Neural cell (in vitro differentiated cells): ENCODE results near the gene DDX27. TPM values are rescaled to one million over a fixed set of nuclear protein-coding genes. Genes with fewer than 3 reads are reported as not detected.

Source experiments
- H2AFZ ChIP-seq: fragments of 200-600, 300-800 bp; sonication (generic), shearing (Covaris generic); 2 replicates; pipeline ENCODE4 v1.6.0; 2014; ENCODE audit warnings: low read depth, mild to moderate bottlenecking, antibody characterized with exemption, low read length, moderate library complexity
- H3F3A ChIP-seq: fragments of 200-600 bp; shearing (Covaris generic); 2 replicates; pipeline ENCODE4 v1.6.1; 2016; ENCODE audit warnings: mild to moderate bottlenecking, moderate library complexity, mixed read lengths, antibody characterized with exemption, low read length; ENCODE audit not compliant: insufficient read depth, poor library complexity, severe bottlenecking
- H3K27ac ChIP-seq: fragments of 200-600, 300-800 bp; sonication (generic), shearing (Covaris generic); 2 replicates; pipeline ENCODE4 v1.5.1; 2014; ENCODE audit warnings: mild to moderate bottlenecking, low read length, moderate library complexity
- H3K27me3 ChIP-seq: fragments of 300-800, 200-600 bp; sonication (generic), shearing (Covaris generic); 2 replicates; pipeline ENCODE4 v1.6.0; 2014; ENCODE audit warnings: mild to moderate bottlenecking, low read depth, low read length, moderate library complexity; ENCODE audit not compliant: insufficient read depth
- H3K36me3 ChIP-seq: fragments of 300-800, 200-600 bp; sonication (generic), shearing (Covaris generic); 2 replicates; pipeline ENCODE4 v1.5.1; 2014; ENCODE audit warnings: mild to moderate bottlenecking, antibody characterized with exemption, low read length, moderate library complexity; ENCODE audit not compliant: insufficient read depth
- H3K4me2 ChIP-seq: fragments of 300-800, 200-600 bp; sonication (generic), shearing (Covaris generic); 2 replicates; pipeline ENCODE4 v1.6.0; 2014; ENCODE audit warnings: mild to moderate bottlenecking, low read length
- H3K4me3 ChIP-seq: fragments of 300-800, 200-600 bp; sonication (generic), shearing (Covaris generic); 2 replicates; pipeline ENCODE4 v1.5.1; 2014; ENCODE audit warnings: mild to moderate bottlenecking, low read length, moderate library complexity
- H3K79me2 ChIP-seq: fragments of 200-600 bp; shearing (Covaris generic); replicated peaks from 2 replicates; pipeline ENCODE4 v1.6.0; 2014; ENCODE audit warnings: mild to moderate bottlenecking, low read length, moderate library complexity; ENCODE audit not compliant: insufficient read depth
- H3K9ac ChIP-seq: fragments of 300-800, 200-600 bp; sonication (generic), shearing (Covaris generic); 2 replicates; pipeline ENCODE4 v1.6.1; 2016; ENCODE audit warnings: mild to moderate bottlenecking, low read length, mixed read lengths
- H3K9me2 ChIP-seq: fragments of 200-600 bp; shearing (Covaris generic); 2 replicates; pipeline ENCODE4 v1.6.1; 2016; ENCODE audit warnings: mild to moderate bottlenecking, low read length, mixed read lengths; ENCODE audit not compliant: insufficient read depth
- H3K9me3 ChIP-seq: fragments of 200-600, 300-800 bp; sonication (generic), shearing (Covaris generic); 2 replicates; pipeline ENCODE4 v1.6.1; 2016; ENCODE audit warnings: mild to moderate bottlenecking, mixed run types, low read length, moderate library complexity, mixed read lengths
- H4K20me1 ChIP-seq: fragments of 200-600 bp; shearing (Covaris generic); 2 replicates; pipeline ENCODE4 v1.6.1; 2016; ENCODE audit warnings: mild to moderate bottlenecking, mixed run types; ENCODE audit not compliant: insufficient read depth
- CTCF ChIP-seq: fragments of 450-650 bp; IDR thresholded peaks from 2 replicates; pipeline ENCODE4 v1.5.1; 2014; ENCODE audit warnings: antibody characterized with exemption, mild to moderate bottlenecking, moderate library complexity; ENCODE audit not compliant: poor library complexity, severe bottlenecking
- EP300 ChIP-seq: fragments of 450-650 bp; conservative IDR thresholded peaks from 2 replicates; pipeline ENCODE4 v1.6.1; 2014; ENCODE audit warnings: antibody characterized with exemption, mild to moderate bottlenecking, moderate library complexity; ENCODE audit not compliant: poor library complexity, severe bottlenecking
- EZH2 ChIP-seq: fragments of 200-600, 300-800 bp; shearing (Covaris generic), sonication (generic); IDR thresholded peaks from 2 replicates; pipeline ENCODE4 v1.6.1; 2014; ENCODE audit warnings: antibody characterized with exemption, low read length, borderline replicate concordance, mild to moderate bottlenecking; ENCODE audit not compliant: insufficient read depth, poor library complexity, severe bottlenecking
- MXI1 ChIP-seq: fragments of 450-650 bp; conservative IDR thresholded peaks from 2 replicates; pipeline ENCODE4 v1.6.1; 2014; ENCODE audit warnings: antibody characterized with exemption, mild to moderate bottlenecking; ENCODE audit not compliant: poor library complexity, severe bottlenecking
- POLR2AphosphoS5 ChIP-seq: IDR thresholded peaks from 2 replicates; pipeline ENCODE4 v1.6.1; 2012
- RAD21 ChIP-seq: fragments of 450-650 bp; conservative IDR thresholded peaks from 2 replicates; pipeline ENCODE4 v1.6.1; 2014; ENCODE audit warnings: antibody characterized with exemption, mild to moderate bottlenecking, moderate library complexity
- REST ChIP-seq: IDR thresholded peaks from 2 replicates; pipeline ENCODE4 v1.6.1; 2012; ENCODE audit warnings: borderline replicate concordance
- SMC3 ChIP-seq: fragments of 450-650 bp; conservative IDR thresholded peaks from 2 replicates; pipeline ENCODE4 v1.6.1; 2014; ENCODE audit warnings: antibody characterized with exemption, mild to moderate bottlenecking, moderate library complexity; ENCODE audit not compliant: poor library complexity
- TAF1 ChIP-seq: IDR thresholded peaks from 2 replicates; pipeline ENCODE4 v1.6.1; 2012; ENCODE audit warnings: low read depth
- polyA plus RNA-seq: library from polyadenylated mRNA; depleted of rRNA; stranded (reverse); fragments of >200 nt; gene quantifications from 2 replicates; pipeline ENCODE4 v1.2.3, GENCODE V29; 2014
- small RNA-seq, 3 experiments: library from RNA; depleted of rRNA; stranded (forward); fragments of <200 nt; gene quantifications; one replicate each; pipeline ENCODE3, GENCODE V24; 2012

Gene DDX27
- polyA plus RNA-seq, 1 donor from 2014 or later: 35.4 TPM

GRCh38 chr20:49292010-49292409 is 72.8 kb downstream of the DDX27 start:
- no peak overlapping the region for H3K27ac ChIP-seq
- H3K36me3 ChIP-seq: peaks cover 32% of the 10 kb centered on the region

DNA sequence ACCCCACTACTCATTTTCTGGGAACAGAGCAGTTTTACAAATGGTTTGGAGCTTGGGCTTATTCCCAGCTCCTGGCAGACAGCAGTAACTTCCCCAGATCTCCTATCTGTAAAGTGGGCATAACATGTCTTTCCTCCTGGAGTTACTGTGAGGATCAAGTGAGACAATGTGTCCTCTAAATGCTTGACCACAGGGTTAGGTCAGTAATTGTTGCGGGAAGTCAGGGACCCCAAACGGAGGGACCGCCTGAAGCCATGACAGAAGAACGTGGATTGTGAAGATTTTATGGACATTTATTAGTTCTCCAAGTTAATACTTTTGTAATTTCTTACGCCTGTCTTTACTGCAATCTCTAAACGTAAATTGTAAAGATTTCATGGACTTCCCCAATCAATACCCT is 73.9 kb downstream of the DDX27 start:
- H3K9ac ChIP-seq: no peak overlapping the region
- no peak overlapping the region for H3K4me2 ChIP-seq
- no peaks in the 10 kb centered on the region for H4K20me1 ChIP-seq
- peaks cover 30% of the 10 kb centered on the region for H3K36me3 ChIP-seq
- H3K9me3 ChIP-seq: no peaks in the 10 kb centered on the region
- no peak overlapping the region for H2AFZ ChIP-seq
- no peaks in the 10 kb centered on the region for H3K9me2 ChIP-seq
- TF ChIP-seq POLR2AphosphoS5 (no peak), RAD21 (no peak), EP300 (no peak), TAF1 (no peak), EZH2 (no peak)
- H3K27me3 ChIP-seq: no peaks in the 10 kb centered on the region
- no peaks in the 10 kb centered on the region for H3K79me2 ChIP-seq
- H3F3A ChIP-seq: no peaks in the 10 kb centered on the region
- no peak overlapping the region for H3K4me3 ChIP-seq
- no peak overlapping the region for H3K27ac ChIP-seq

More at GRCh38 chr20:49292010-49292409, 72.8 kb downstream of the DDX27 start:
- H3K9me2 ChIP-seq: no peaks in the 10 kb centered on the region
- H4K20me1 ChIP-seq: no peaks in the 10 kb centered on the region
- H3K4me2 ChIP-seq: no peak overlapping the region
- TF ChIP-seq SMC3 (no peak), MXI1 (no peak), RAD21 (no peak), TAF1 (no peak), REST (no peak), CTCF (no peak)
- H3K9me3 ChIP-seq: no peaks in the 10 kb centered on the region
- H2AFZ ChIP-seq: no peak overlapping the region
- peaks cover 5% of the 10 kb centered on the region for H3K79me2 ChIP-seq
- no peak overlapping the region for H3K9ac ChIP-seq
- no peaks in the 10 kb centered on the region for H3F3A ChIP-seq
- H3K4me3 ChIP-seq: no peak overlapping the region
- H3K27me3 ChIP-seq: no peaks in the 10 kb centered on the region

Small RNAs within 50 kb of the gene (small RNA-seq; reads per million reads assigned to genes)
- 1,236 to 4,794 (median 3,484) reads per million in 3 experiments for gene SNORD12B
- gene SNORD12C: 398 to 537 (median 431) reads per million in 3 experiments

Other genes starting within 250 kb of the DDX27 start
- 74.2 and 74.7 TPM in 2 replicates for gene CSE1L, start 173.1 kb upstream of the DDX27 start, polyA plus RNA-seq
- gene STAU1, start 31.1 kb upstream of the DDX27 start, polyA plus RNA-seq: 43.1 and 43.3 TPM in 2 replicates
- 4.7 and 5.4 TPM in 2 replicates for gene ZNFX1, start 58.6 kb downstream of the DDX27 start, polyA plus RNA-seq